ENCODE data around the gene UGT2A3. TPM values are rescaled to one million over a fixed set of nuclear protein-coding genes. Genes with fewer than 3 reads are reported as not detected.

Gene UGT2A3
- total and polyA plus RNA-seq, 2 of the 8 experiments (the other 6 are each of a cell fraction or from before 2014, with no cell fraction given): not detected

DNA sequence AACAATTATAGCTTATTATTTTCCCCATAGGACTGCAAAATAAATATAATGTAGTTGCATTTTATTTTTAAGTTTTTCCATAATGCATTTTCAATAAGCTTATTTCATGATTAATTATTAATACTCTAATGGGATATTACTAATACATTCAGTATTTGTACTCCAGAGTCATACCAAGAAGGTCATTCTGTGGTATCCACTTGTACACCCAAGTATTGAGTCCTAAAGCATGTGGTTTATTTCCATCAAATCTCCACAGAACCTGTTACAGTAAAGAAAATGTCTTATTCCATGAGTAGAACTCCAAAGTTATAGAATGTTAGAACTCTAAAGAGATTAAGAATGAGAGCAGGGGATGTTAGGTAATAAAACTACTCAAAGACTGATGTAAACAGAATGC, 30.6 kb downstream of the UGT2A3 start:
- Histone ChIP-seq H3K9me3 (ENCODE audit: insufficient read depth in 2 of 2, low read depth in 1 of 2, low read length in 1 of 2) (no peaks in the 10 kb centered on the region), H4K5ac (ENCODE audit: insufficient read length, low read depth, low read length) (no peak overlapping the region), H2BK120ac (replicated peaks; ENCODE audit: low read depth, low read length) (no peak overlapping the region), H3K23me2 (ENCODE audit: low read depth, low read length) (no peaks in the 10 kb centered on the region), H3K14ac (ENCODE audit: insufficient read length) (no peak overlapping the region), H3K18ac (ENCODE audit: extremely low read depth, low read length) (no peak overlapping the region), H4K8ac (ENCODE audit: extremely low read depth, insufficient read depth, low read length) (no peak overlapping the region), H3K23ac (ENCODE audit: insufficient read length) (no peak overlapping the region), H3K56ac (replicated peaks; ENCODE audit: insufficient read length, low read depth, low read length) (no peak overlapping the region), H3K4me3 (ENCODE audit: extremely low read depth in 1 of 4, insufficient read depth in 2 of 4, low read depth in 3 of 4, low read length in 4 of 4) (no peak overlapping the region), H3K4me2 (ENCODE audit: insufficient read depth in 1 of 2, low read depth in 2 of 2, low read length in 2 of 2) (no peak overlapping the region), H2BK15ac (ENCODE audit: low read length) (no peak overlapping the region), H3K79me2 (ENCODE audit: control insufficient read depth in 1 of 2, insufficient read depth in 2 of 2, low read length in 2 of 2) (no peaks in the 10 kb centered on the region), H2BK5ac (ENCODE audit: low read depth, low read length) (no peak overlapping the region), H2AFZ (ENCODE audit: low read length) (no peak overlapping the region), H3K36me3 (ENCODE audit: control insufficient read depth in 2 of 4, insufficient read depth in 4 of 4, low read length in 3 of 4) (no peaks in the 10 kb centered on the region), H3K79me1 (ENCODE audit: low read depth, low read length) (no peaks in the 10 kb centered on the region), H3K4me1 (replicated peaks in 1 of 4; ENCODE audit: control insufficient read depth in 3 of 4, insufficient read depth in 4 of 4, low read length in 3 of 4) (no peaks in the 10 kb centered on the region), H2AK5ac (ENCODE audit: low read depth, low read length) (no peak overlapping the region), H2BK12ac (ENCODE audit: low read depth, low read length) (no peak overlapping the region), H4K91ac (replicated peaks; ENCODE audit: insufficient read length, low read length) (no peak overlapping the region), H3K9ac (replicated peaks in 1 of 4; ENCODE audit: extremely low read depth in 1 of 4, low read depth in 3 of 4, low read length in 3 of 4) (no peak overlapping the region), H4K20me1 (replicated peaks in 1 of 2; ENCODE audit: control insufficient read depth in 1 of 2, insufficient read depth in 2 of 2, low read length in 2 of 2) (no peaks in the 10 kb centered on the region), H3K4ac (replicated peaks; ENCODE audit: insufficient read length, low read depth, low read length) (no peak overlapping the region), H3K27ac (ENCODE audit: low read depth, low read length) (no peak overlapping the region), H2BK20ac (ENCODE audit: low read length) (no peak overlapping the region), H3K27me3 (replicated peaks in 1 of 4; ENCODE audit: control insufficient read depth in 3 of 4, extremely low read depth in 1 of 4, insufficient read depth in 3 of 4, low read length in 3 of 4) (no peaks in the 10 kb centered on the region)
- no peak for DNase-seq (ENCODE audit: low read depth in 1 of 2, low spot score in 2 of 2)
- ChIA-PET POLR2A (ENCODE audit: partially characterized antibody) (no interaction called here), CTCF (ENCODE audit: partially characterized antibody) (no interaction called here)
- FAIRE-seq: no peak
- TF ChIP-seq CBX8 (IDR thresholded peaks at IDR 0.05; ENCODE audit: borderline replicate concordance, low read depth, low read length): no peak
- TF ChIP-seq, protein P1, sequence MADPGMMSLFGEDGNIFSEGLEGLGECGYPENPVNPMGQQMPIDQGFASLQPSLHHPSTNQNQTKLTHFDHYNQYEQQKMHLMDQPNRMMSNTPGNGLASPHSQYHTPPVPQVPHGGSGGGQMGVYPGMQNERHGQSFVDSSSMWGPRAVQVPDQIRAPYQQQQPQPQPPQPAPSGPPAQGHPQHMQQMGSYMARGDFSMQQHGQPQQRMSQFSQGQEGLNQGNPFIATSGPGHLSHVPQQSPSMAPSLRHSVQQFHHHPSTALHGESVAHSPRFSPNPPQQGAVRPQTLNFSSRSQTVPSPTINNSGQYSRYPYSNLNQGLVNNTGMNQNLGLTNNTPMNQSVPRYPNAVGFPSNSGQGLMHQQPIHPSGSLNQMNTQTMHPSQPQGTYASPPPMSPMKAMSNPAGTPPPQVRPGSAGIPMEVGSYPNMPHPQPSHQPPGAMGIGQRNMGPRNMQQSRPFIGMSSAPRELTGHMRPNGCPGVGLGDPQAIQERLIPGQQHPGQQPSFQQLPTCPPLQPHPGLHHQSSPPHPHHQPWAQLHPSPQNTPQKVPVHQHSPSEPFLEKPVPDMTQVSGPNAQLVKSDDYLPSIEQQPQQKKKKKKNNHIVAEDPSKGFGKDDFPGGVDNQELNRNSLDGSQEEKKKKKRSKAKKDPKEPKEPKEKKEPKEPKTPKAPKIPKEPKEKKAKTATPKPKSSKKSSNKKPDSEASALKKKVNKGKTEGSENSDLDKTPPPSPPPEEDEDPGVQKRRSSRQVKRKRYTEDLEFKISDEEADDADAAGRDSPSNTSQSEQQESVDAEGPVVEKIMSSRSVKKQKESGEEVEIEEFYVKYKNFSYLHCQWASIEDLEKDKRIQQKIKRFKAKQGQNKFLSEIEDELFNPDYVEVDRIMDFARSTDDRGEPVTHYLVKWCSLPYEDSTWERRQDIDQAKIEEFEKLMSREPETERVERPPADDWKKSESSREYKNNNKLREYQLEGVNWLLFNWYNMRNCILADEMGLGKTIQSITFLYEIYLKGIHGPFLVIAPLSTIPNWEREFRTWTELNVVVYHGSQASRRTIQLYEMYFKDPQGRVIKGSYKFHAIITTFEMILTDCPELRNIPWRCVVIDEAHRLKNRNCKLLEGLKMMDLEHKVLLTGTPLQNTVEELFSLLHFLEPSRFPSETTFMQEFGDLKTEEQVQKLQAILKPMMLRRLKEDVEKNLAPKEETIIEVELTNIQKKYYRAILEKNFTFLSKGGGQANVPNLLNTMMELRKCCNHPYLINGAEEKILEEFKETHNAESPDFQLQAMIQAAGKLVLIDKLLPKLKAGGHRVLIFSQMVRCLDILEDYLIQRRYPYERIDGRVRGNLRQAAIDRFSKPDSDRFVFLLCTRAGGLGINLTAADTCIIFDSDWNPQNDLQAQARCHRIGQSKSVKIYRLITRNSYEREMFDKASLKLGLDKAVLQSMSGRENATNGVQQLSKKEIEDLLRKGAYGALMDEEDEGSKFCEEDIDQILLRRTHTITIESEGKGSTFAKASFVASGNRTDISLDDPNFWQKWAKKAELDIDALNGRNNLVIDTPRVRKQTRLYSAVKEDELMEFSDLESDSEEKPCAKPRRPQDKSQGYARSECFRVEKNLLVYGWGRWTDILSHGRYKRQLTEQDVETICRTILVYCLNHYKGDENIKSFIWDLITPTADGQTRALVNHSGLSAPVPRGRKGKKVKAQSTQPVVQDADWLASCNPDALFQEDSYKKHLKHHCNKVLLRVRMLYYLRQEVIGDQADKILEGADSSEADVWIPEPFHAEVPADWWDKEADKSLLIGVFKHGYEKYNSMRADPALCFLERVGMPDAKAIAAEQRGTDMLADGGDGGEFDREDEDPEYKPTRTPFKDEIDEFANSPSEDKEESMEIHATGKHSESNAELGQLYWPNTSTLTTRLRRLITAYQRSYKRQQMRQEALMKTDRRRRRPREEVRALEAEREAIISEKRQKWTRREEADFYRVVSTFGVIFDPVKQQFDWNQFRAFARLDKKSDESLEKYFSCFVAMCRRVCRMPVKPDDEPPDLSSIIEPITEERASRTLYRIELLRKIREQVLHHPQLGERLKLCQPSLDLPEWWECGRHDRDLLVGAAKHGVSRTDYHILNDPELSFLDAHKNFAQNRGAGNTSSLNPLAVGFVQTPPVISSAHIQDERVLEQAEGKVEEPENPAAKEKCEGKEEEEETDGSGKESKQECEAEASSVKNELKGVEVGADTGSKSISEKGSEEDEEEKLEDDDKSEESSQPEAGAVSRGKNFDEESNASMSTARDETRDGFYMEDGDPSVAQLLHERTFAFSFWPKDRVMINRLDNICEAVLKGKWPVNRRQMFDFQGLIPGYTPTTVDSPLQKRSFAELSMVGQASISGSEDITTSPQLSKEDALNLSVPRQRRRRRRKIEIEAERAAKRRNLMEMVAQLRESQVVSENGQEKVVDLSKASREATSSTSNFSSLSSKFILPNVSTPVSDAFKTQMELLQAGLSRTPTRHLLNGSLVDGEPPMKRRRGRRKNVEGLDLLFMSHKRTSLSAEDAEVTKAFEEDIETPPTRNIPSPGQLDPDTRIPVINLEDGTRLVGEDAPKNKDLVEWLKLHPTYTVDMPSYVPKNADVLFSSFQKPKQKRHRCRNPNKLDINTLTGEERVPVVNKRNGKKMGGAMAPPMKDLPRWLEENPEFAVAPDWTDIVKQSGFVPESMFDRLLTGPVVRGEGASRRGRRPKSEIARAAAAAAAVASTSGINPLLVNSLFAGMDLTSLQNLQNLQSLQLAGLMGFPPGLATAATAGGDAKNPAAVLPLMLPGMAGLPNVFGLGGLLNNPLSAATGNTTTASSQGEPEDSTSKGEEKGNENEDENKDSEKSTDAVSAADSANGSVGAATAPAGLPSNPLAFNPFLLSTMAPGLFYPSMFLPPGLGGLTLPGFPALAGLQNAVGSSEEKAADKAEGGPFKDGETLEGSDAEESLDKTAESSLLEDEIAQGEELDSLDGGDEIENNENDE (IDR thresholded peaks at IDR 0.05; ENCODE audit: insufficient replicate concordance, low read length): no peak
